GM10847 (cell line): ENCODE data around the gene SIRT2.

Source experiments
- POLR2A ChIP-seq: IDR thresholded peaks from 2 replicates; pipeline ENCODE4 v1.6.1; 2011; ENCODE audit not compliant: insufficient read length; ENCODE audit errors: extremely low read depth

SIRT2 gene

DNA sequence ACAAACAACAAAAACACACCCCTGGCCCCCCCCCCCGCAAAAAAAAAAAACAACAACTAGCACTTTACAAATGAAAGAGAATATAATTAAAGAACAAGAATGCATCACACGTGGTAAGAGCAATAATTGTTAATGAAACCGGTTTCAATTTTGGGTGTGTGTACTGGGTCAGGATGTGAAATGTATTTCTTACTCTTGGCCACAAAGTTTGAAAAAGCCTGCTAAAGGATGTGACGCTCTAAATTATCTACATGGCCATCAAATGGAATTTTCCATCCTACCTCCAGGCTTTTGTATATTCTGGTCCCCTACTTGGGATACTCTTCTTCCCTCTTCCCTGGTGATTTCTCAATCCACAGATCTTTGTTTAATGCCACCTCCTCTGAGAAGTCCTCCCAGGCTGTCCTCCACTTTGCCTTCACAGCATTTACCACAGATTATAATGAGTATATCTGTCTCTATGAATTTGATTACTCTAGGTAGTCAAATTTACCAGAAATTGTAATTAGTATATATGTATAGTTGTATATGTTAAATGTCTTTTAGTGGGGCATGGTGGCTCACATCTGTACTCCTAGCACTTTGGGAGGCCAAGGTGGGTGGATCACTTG, 29.1 kb upstream of the SIRT2 start:
- TF ChIP-seq POLR2A: no peak

GRCh38 chr19:38924388-38924787, 25.0 kb upstream of the SIRT2 start:
- no peak for TF ChIP-seq POLR2A

DNA sequence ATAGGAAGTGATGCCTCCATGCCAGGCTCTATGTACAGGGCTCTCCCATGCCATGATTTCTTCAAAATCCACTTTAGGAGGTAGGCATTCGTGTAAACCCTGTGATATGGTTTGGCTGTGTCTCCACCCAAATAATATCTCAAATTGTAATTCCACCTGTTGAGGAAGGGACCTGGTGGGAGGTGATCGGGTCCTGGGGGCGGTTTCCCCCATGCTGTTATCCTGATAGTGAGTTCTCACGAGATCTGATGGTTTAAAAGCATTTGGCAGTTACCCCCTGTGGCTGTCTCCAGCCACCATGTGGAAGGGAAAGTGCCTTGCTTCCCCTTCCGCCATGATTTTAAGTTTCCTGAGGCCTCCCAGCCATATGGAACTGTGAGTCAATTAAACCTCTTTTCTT, 23.1 kb upstream of the SIRT2 start:
- TF ChIP-seq POLR2A: no peak

DNA sequence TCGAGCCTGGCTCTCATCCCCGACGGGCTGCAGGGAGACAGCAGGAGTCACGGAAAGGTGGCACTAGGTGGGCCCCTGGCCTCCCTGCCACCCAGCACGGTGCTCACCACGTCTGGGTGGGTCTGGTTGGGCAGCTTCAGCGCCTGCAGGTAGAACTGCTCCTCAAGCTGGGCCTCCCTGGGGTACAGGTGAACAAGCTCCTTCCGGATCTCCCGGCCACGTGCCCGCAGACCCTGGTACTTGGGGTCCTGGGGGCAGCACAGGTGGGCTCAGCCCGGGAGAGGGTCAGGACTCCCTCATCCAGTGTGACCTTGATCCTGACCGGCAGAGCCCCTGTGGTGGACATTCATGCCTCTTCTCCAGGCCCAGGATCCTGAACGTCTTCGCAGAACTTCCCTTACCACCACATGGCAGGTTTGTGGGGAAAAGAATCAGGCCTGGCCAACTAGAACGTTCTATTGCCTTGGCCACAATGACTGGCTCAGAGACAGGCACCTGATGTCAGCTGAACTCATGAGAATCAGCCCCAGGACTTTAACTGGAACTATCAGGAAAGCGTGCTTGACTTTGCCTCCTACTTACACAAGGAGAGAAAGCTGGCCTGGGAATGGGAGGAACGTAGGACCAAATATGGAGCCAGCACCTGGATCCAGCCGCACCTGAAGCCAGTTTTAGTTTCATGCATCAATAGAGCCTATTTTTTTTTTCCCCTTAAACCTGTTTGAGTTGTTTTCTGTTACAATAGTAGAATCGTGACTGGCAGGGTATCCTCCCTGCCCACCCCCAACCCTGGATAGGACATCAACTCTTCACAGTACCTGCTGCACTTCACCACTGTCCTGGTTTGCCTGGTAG, 22.2 kb upstream of the SIRT2 start:
- TF ChIP-seq POLR2A: no peak

DNA sequence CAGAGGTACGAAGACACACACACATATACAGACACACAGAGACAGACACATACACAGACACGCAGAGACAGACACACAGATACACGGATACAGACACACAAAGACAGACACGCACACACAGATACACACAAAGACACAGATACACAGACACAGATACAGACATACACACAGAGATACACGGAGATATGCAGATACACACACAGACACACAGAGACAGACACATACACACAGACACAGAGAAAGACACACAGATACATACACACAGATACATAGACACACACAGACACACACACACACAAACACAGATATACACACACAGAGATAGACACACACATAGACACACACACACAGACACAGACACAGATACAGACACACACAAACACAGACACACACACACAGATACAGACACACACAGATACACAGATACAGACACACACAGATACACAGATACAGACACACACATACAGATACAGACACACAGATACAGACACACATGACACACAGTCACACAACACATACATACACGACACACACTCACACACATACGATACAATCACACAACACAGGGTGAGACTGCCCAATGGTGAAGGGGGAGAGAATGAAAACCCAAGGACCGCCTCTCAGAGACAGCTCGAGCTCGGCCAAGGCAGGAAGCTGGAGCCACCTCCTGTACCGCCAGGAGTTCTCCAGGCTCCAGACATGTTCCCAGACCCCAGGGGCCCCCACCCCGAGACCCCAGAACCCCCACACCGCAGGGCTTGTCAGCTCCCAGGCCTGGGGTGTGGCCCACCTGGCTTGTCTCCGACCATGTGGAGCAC, 21.4 kb upstream of the SIRT2 start:
- no peak for TF ChIP-seq POLR2A

DNA sequence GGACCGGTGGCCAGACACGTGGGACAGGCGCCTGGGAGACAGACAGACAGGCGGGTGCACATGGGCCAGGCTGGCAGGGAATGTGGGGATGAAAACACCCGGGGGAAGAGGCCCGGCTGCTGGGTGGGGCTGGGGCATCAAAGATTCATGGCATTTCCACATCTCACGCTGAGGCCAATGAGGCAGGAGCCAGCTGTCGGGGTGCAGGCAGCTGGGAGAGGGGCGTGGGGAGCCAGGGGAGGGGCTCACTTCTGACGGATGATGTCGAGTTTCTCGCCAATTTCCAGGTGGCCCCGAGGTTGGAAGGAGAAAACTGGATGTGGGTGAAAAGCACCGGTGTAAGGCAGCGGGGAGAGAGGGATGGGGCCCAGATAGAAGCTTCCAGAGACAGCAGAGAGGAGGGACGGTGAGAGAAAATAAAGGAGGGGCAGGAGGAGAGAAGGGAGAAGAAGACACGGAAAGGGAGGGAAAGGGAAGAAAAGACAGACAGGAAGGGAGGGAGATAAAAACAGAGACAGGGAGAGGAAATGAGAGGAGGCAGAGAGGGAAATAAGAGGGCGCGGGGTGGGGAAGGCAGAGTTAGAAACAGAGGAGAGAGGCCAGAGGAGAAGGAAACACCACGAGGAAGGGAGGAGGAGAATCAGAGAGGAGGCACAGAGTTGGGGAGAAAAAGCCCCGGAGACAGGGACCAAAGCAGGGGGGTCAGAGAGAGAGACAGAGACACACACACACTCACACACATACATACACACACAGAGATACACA, 20.6 kb upstream of the SIRT2 start:
- no peak for TF ChIP-seq POLR2A

DNA sequence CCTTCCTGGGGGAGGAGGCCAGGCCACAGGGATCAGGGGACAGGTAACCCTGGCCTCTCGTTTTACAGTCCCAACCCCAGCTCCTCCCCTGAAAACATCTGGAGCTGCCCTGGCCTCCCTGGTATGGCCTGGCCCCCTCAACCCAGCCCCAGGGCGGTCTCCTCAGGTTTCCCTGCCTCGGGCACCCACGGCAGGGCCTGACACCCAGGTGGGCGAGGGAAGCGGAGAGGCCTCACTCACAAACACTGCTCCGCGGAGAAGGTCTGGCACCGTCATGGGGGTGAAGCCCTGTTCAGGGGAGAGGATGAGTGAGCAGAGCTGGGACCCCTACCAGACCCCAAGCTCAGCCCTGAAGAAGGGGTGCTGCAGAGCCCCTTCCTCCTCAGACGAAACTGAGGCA, 19.1 kb upstream of the SIRT2 start:
- TF ChIP-seq POLR2A: no peak

GRCh38 chr19:38917921-38918491, 18.6 kb upstream of the SIRT2 start:
- no peak for TF ChIP-seq POLR2A

DNA sequence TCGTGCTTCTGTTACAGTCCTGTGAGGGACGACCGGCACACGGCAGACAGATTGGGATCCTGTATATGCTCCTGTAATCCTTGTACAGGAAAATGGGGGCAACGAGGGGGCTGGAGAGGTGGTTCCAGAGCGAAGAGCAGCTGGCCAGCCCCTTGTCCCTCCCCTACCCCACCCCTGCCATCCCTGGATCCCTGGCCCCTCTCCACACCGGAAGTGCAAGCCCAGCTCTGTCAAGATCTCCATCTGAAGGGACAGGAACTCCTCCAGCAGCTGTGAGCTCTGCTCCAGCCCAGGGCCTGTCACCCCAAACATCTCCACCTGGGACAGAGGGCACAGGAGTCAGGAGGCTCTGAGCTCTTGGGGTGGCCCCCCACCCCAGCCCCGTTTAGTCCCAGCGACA, 18.1 kb upstream of the SIRT2 start:
- TF ChIP-seq POLR2A: no peak

DNA sequence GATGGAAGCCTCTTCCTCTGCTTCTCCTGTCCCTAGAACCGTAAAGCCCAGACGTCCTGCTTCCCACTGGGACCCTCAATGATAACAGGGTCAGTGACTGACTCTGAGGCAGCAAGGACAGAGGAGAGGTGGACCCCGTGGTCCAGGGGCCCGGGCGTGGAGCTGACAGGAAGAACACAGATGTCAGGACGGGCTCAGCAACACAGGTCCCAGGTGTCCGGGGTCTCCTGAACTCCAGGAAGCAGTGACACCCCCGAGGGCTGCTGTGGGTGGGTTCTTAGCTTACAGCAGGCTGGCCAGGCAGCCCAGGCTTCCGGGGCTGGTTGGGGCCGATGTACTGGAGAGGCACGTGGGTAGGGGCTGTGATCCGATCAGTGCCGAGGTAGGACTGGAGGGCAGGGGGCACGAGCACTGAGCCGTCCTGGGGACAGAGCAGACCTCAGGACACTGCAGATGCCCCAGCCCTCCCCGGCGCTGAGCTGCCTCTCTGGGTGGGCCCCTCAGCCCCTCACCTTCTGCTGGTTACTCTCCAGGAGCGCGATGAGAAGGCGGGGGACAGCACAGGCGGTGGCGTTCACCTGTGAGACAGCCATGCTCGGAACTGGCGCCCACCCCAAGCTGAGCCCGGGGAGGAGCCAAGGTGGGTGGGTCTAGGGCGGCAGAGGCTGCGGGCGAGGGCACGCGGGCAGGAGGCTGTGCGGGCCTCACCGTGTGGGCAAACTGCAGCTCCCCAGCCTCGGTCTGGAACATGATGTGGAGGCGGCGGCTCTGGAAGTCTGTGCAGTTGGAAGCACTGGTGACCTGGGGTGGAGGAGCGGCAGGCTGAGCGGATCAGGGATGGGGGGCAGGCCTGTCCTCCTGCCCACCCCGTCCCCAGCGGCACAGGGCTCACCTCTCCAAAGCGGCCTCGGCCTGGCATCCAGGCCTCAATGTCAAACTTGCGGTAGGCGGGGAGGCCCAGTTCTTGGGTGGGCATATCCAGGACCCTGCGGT, 16.2 kb upstream of the SIRT2 start:
- TF ChIP-seq POLR2A: no peak

DNA sequence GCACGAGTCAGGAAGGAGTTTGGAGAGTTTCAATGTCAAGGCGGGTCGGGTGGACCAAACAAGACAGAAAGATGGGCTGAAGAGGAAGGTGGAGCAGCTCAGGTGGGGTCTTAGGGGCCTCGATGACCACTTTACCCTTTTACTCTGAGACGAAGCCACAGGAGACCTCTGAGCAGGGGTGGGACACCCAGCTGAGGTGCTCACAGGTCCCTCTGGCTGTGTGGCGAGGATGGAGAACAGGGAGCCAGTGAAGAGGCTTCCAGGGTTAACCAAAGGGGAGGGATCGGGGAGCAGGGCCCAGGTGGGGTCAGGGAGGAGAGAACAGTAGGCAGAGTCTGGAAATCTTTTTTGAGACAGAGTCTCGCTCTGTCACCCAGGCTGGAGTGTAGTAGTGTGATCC, 14.5 kb upstream of the SIRT2 start:
- no peak for TF ChIP-seq POLR2A

GRCh38 chr19:38912600-38913514, 13.4 kb upstream of the SIRT2 start:
- TF ChIP-seq POLR2A: no peak
